ENCODE data around the gene ASTE1.
"Not testable (repeated sequence)": the region's sequence is repeated elsewhere in the genome, so short reads cannot be mapped to it uniquely, and the experiment has no call there.

The ASTE1 gene

DNA sequence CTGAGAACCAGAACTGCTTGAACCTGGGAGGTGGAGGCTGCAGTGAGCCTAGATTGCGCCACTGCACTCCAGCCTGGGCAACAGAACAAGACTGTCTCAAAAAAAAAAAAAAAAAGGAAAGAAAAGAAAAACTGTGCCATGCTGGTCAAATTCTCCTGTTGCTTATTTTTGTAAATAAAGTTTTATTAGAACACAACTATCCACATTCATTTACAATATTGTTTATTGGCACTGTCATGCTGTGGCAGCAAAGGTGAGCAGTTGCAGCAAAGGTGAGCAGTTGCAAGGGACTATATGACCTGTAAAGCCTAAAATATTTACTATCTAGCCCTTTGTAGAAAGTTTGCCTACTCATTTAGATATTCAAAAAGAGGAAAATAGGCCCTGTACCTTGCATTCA lies 18.3 kb downstream of the ASTE1 start:
- DNase-seq, result no peak

DNA sequence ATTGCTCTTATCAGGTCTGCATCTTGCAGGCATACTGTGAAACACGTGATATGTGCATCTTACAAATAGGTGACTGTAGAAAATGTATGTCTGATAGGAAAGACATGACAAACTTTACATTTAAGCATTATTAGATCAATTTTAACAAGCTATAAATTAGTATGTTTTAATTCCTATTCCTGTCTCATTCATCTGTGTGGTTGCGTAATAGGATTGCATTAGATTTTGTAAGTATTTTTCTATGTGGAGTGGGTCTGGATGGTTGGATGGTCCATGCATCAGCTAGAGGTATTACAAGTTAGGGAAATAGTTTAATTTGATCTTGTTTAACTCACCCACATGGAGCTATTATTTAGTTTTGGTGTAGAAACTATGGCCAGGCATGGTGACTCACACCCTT lies 18.8 kb downstream of the ASTE1 start:
- no peak for DNase-seq

DNA sequence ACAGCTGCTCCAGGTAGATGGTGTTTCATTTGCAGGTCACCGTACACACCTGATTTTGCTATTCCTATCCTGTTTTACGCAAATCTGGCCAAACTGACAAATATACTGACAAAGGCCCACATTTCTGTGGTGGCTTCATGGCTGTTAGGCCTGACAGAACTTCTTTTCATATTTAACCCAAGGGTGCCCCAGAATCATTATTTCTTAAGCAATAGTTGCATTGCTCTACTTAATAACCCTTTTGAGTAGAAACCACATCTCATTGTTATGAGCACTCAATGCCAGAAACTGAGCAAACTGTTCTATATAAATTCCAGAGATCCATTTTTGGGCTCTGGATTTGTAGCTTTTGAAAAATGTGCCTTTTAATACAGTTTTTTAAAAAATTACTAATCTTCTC lies 19.4 kb downstream of the ASTE1 start:
- no peak for DNase-seq

DNA sequence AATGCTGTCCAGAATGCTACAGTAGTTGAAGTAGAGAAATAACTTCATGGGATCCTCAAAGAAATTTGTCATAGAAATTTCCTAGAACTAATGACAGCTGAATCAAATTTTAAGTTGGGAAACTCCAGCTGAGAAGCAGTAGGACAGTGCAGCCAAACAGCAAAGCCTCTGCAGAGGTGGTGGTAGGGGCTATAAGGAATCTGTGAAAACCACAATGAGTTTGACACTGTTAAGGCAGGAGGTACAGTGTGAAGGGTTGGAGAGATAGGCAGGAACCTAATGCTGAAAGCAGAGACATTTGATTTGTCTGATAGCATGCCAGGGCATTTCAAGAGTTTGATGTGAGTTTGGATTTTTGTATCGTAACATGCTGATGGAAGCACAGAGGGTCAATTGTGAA lies 22.0 kb downstream of the ASTE1 start:
- DNase-seq, result no peak

DNA sequence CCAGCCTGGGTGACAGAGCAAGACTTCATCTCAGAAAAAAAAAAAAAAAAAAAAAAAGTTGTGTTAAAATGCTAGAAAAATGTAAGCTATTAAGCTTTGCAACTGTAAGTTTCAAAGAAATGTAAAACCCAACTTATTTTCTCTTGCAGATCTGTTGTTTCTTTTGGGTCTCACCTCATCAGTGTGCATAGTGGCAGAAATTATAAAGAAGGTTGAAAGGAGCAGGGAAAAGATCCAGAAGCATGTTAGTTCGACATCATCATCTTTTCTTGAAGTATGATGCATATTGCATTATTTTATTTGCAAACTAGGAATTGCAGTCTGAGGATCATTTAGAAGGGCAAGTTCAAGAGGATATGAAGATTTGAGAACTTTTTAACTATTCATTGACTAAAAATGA lies 25.6 kb downstream of the ASTE1 start:
- DNase-seq, result no peak

DNA sequence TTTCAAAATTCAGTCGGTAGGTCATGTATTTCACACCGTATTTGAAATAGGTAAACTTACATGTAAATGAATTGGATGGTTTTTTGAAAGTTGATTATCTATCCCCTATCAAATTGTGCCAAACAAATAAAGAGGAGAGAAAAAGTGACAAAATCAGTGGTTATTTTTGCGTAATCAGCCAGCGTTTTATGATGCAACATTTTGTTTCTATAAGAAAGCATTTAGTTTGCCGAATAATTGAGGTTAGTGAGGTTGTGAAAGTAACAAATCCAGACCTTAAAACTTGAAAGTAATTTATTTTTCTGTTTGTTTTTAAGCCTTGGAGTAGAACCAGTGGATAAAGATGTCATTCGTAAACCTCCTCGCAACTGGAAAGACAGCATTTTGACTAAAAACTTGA lies 29.3 kb downstream of the ASTE1 start:
- DNase-seq, result no peak

DNA sequence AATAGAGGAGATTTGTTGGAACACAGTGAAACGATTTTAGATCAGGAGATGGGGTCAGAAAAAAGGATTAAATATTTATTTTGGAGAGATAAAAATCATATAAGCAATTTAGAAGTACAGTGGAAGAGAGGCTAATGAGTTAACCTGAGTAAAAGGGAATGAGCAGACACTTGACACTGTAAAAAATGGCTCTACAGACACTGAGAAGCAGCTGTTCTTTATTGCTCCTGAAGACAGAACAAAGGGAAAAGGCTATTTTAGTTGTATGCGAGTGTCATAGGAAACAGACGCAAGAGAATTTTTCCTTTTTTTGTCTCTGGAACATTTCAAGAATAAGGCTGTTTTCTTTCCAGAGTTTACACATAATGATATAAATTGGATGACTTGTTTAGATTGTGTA lies 34.3 kb downstream of the ASTE1 start:
- DNase-seq, result no peak

DNA sequence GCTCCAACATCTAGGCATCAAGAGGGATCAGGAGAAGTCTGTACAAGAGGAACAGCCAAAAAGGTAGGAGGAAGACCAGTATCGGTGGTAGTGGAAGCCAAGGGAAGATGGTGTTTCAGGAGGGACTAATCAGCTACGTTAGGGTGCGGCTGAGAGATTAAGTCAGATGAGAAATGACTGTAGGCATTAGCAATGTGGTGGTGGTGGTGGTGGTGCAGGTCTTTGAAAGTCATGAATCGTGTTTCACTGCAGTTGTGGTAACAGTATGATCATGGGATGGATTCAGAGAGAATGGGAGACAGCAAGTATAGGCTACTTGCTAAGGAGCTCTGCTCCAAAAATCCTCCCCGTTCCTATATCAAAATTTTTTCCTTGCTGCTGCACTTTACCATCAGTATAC lies 35.5 kb downstream of the ASTE1 start:
- DNase-seq, result no peak

DNA sequence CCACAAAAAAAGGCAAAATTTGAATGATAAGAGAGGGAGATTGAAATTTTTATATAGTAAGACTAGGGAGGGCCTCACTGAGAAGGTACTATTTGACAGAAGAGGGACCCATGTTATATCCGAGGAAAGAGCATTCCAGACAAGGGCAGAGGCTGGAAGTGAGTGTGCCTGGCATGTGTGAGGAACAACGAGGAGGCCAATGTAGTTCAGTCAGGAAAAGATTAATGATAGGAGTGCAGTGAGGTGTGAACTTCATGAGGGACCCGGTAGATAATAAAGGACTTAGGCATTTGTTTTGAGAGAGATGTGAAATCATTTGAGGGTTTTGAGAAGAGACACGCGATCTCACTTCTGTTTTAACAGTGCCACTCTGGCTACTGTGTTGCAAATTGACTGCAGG lies 36.3 kb downstream of the ASTE1 start:
- no peak for DNase-seq

DNA sequence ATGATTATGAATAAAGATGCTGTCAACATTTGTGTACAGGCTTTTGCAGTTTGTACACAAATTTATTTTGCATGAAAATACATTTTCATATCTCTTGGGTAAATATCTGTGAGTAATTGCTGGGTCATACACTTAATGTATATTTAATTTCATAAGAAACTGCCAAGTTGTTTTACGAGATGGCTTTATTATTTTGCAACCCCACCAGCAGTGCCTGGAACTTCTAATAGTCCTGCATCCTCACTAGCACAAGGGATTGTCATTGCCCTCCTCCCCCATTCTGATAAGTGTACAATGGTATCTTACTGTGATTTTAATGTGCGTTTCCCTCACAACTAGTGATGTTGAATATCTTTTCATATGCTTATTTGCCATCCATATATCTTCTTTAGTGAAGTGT lies 45.2 kb downstream of the ASTE1 start:
- DNase-seq, result no peak

DNA sequence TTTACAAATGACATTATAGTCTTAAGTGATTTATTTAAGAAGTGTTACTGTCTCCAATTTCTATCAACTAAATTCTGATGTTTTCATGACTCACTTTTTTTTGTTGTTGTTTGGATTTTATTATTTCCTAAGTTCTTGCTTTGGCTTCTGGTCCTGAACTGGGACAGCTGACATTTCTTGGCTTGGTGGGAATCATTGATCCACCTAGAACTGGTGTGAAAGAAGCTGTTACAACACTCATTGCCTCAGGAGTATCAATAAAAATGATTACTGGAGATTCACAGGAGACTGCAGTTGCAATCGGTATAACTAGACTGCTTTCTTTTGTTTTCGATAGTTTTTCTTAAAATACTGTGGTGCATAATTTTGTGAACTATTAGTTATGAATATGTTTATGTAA lies 47.5 kb downstream of the ASTE1 start:
- DNase-seq, result no peak

DNA sequence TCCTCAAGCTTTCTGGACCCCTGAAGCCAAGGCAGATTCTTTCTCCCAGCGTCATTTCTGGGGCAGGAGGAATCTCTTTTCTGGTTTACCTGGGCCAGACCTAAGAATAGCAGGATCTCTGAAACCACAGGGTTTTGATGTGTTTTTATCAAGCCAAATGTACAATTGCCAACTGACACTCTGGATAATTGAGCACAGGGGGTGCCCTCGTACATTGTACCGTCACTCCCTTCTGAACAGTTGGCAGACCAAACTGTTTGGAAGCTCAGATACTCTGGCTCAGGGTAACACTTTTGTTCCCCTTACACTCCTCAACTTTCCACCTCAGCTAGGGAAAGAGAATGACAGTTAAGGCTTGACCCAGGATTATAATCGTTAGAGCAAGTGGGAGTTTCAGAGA lies 49.9 kb downstream of the ASTE1 start:
- no peak for DNase-seq

DNA sequence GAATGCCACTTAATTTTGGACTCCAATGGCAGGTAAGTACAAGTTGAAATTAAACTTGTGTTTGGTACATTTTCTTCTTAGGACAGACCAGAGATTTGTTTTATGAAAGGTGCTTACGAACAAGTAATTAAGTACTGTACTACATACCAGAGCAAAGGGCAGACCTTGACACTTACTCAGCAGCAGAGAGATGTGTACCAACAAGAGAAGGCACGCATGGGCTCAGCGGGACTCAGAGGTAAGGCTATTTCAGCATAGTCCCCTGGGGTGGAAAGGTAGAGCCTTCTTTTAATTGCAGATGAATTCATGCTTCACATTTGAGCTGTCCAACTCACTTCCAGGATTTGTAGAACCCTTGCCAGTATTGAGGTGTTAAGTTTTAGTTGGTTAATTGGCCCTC lies 51.4 kb downstream of the ASTE1 start:
- no peak for DNase-seq

DNA sequence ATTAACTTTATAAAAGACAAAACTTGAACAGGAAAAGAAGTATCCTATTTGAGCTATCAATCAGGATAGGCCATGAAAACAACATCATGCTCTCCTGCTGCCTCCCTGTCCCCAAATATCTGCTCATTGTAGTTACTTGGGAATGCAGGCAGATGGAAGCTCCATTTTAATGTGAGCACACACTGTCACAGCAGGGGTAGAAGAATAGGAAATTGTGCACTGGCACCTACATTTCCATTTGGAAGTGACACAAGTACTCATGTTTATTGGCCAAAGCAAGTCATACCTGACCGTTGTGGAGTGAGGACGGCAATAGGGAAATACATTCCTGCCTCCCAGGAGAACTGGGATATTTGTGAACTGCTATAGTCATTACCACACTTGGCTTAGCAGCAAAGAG lies 52.4 kb downstream of the ASTE1 start:
- no peak for DNase-seq

DNA sequence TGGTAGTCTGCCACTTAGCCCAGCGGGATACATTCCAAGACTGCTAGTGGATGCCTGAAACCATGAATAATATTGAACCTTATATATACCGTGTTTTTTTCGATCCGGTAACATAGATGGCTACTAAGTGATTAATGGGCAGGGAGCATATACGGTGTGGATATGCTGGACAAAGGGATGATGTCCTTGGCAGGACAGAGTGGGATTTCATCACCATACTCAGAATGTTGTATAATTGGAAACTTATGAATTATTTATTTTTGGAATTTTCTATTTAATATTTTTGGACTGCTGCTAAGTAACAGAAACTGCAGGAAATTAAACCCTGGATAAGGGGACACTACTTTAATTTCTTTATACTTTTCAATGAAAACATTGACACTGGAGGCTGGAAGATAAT lies 53.2 kb downstream of the ASTE1 start:
- DNase-seq, result no peak

DNA sequence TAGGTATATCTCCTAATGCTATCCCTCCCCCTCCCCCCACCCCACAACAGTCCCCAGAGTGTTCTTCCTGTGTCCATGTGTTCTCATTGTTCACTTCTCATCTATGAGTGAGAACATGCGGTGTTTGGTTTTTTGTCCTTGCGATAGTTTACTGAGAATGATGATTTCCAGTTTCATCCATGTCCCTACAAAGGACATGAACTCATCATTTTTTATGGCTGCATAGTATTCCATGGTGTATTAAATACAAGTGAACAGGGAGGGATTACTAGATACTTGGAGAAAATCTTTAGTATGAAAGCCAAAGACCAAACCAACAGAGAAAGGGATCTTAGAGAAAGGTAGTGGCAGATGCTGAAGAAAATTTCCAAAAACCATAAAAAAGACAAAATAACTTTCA lies 54.0 kb downstream of the ASTE1 start:
- DNase-seq, result not testable (repeated sequence)

DNA sequence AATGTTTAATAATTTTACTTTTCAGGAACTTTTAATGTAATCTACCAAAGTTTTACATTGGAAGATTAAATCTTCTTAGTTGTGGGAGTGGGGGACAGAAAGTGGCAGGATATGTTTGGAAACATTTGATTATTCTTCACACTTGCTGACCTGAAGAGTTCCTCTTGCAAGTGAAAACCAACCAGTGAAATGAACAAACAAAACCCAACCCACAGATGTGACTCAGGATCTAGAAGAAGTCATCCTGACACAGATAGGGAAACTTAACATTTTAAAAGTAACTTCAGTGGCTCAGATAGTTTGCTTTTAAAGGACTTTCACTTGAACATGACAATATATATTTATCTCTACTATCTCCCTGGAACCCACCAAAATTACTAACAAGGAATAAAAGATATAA lies 55.4 kb downstream of the ASTE1 start:
- DNase-seq, result no peak

DNA sequence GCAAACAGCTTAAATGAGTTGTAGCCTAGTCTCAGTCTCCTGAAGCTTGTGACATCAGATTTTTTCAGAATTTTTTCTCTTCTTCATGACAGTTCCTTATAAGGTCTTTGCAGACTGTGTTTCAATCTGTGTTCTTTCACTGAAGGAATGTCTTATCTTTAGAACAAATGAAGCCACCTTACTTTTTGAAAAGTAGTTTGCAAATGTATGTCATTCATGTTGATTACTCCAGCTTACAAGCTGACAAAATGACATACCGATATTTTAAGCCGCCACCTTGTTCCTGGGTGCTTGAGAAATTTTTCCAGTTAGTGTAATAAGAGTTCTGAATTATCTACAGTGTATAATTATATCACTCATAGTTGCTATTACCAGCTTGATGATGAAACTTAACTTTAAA lies 57.0 kb downstream of the ASTE1 start:
- DNase-seq, result no peak

DNA sequence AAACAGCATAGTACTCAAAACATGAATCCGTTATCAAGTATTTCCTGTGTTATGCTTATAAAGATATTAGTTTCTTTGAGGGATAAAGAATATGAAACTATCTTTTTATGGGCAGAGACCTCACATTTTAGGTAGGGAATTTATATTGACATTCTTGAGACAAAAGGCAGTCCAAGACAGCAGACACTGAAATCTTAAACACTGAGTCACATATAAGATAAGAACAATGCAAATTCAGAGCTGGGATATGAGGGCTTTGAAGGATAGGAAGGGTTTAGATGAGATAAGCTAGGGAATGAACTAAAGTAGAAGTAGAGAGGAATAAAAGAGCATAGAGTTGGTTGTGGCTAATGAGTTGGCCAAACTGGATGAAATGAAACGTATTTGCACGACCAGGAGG lies 58.4 kb downstream of the ASTE1 start:
- DNase-seq, result no peak

DNA sequence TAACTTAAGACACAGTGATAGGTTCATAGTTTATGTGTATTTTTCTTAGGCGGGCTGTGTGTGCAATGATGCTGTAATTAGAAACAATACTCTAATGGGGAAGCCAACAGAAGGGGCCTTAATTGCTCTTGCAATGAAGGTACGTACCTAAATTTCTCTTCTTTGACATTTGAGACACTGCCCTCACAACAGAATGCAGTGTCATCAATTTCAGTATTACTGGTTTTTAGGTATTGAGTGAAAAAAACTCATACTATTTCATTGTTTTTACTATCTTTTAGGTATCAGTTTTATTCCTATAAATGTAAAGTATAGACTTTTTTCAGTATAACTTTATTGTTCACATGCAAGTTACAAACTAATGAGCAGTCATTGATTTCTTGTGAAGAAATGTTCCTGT lies 59.3 kb downstream of the ASTE1 start:
- no peak for DNase-seq

DNA sequence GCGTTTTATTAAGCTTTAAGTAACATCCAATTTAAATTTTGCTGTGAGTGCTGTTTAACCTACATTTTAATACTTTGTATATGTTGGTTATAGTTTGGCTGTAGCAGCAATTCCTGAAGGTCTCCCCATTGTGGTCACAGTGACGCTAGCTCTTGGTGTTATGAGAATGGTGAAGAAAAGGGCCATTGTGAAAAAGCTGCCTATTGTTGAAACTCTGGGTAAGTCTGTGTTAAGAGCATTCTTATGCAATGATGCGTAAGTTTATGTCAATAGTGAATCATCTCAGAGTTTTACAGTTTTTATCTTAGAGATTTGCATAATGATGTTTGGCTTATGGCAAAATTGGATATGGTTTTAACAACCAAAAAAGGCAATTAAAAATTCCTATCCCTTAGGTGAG lies 62.7 kb downstream of the ASTE1 start:
- DNase-seq, result no peak
